K562 (cell line): ENCODE data around the gene B4GALNT4. TPM values are rescaled to one million over a fixed set of nuclear protein-coding genes. Genes with fewer than 3 reads are reported as not detected.

ENCODE experiments used
- ARID1B ChIP-seq: fragments of 450-650 bp; IDR thresholded peaks from 2 replicates; pipeline ENCODE4 v1.6.1; 2016; ENCODE audit warnings: antibody characterized with exemption, mild to moderate bottlenecking, inconsistent platforms
- CBFA2T3 ChIP-seq: fragments of 450-650 bp; IDR thresholded peaks from 2 replicates; pipeline ENCODE4 v1.6.1; 2017
- FIP1L1 ChIP-seq: fragments of 200-400 bp; formaldehyde crosslinking; IDR thresholded peaks from 2 replicates; pipeline ENCODE4 v1.6.1; 2018; ENCODE audit warnings: mild to moderate bottlenecking, low read depth, low read length; ENCODE audit not compliant: poor library complexity, severe bottlenecking
- HMGXB4 ChIP-seq: sonication (generic); formaldehyde crosslinking; IDR thresholded peaks from 2 replicates; pipeline ENCODE4 v1.8.1; 2023; ENCODE audit warnings: mild to moderate bottlenecking, missing genetic modification reagents
- HNRNPUL1 ChIP-seq: fragments of 200-400 bp; formaldehyde crosslinking; IDR thresholded peaks from 2 replicates; pipeline ENCODE4 v1.6.1; 2017; ENCODE audit warnings: low read length
- HOMEZ ChIP-seq: fragments of 250-450 bp; sonication (Bioruptor Pico); IDR thresholded peaks from 2 replicates; pipeline ENCODE4 v1.4.0; 2020; ENCODE audit warnings: mild to moderate bottlenecking, moderate library complexity
- MED1 ChIP-seq: sonication (generic); formaldehyde crosslinking; IDR thresholded peaks from 2 replicates; pipeline ENCODE4 v1.8.1; 2023; ENCODE audit warnings: missing genetic modification reagents, borderline replicate concordance
- MLX ChIP-seq, 2 experiments: fragments of 450-650 bp in 1 of 2; sonication (generic) in 1 of 2; formaldehyde crosslinking; conservative IDR thresholded peaks; 2 replicates each; pipeline versions ENCODE4 v1.4.0 to v1.8.1; 2020 to 2022; ENCODE audit warnings: mild to moderate bottlenecking in 1 of 2, missing genetic modification reagents in 1 of 2
- NFRKB ChIP-seq: fragments of 450-650 bp; IDR thresholded peaks from 2 replicates; pipeline ENCODE4 v1.6.1; 2016; ENCODE audit warnings: low read depth
- SAP30 ChIP-seq: fragments of 200-600 bp; sonication (generic); IDR thresholded peaks from 2 replicates; pipeline ENCODE4 v1.6.1; 2012; ENCODE audit warnings: borderline replicate concordance, low read depth, mild to moderate bottlenecking, moderate library complexity, low read length, control low read depth, inconsistent platforms; ENCODE audit not compliant: insufficient read depth, poor library complexity, severe bottlenecking
- SRSF9 ChIP-seq: fragments of 200-400 bp; formaldehyde crosslinking; IDR thresholded peaks from 2 replicates; pipeline ENCODE4 v1.6.1; 2017; ENCODE audit warnings: low read depth, low read length, borderline replicate concordance
- ZBTB5 ChIP-seq: fragments of 450-650 bp; IDR thresholded peaks from 2 replicates; pipeline ENCODE4 v1.6.1; 2017; ENCODE audit warnings: antibody characterized with exemption
- ZC3H8 ChIP-seq: fragments of 450-650 bp; IDR thresholded peaks from 2 replicates; pipeline ENCODE4 v1.6.1; 2017
- ZFX ChIP-seq: sonication (generic); formaldehyde crosslinking; IDR thresholded peaks from 2 replicates; pipeline ENCODE4 v1.8.0; 2022; ENCODE audit warnings: mild to moderate bottlenecking, missing genetic modification reagents, moderate library complexity
- ZNF175 ChIP-seq: fragments of 200-800 bp; sonication (Bioruptor generic); IDR thresholded peaks from 2 replicates; pipeline ENCODE4 v1.6.1; 2016; ENCODE audit warnings: low read depth, mild to moderate bottlenecking, missing genetic modification characterization, missing compliant biosample characterization
- ZNF3 ChIP-seq: fragments of 250-450 bp; sonication (Bioruptor Pico); IDR thresholded peaks from 2 replicates; pipeline ENCODE4 v1.5.0; 2021; ENCODE audit warnings: mild to moderate bottlenecking, moderate library complexity
- ZSCAN29 ChIP-seq: fragments of 450-650 bp; IDR thresholded peaks from 2 replicates; pipeline ENCODE4 v1.6.1; 2017
- polyA plus RNA-seq, 8 experiments: library from polyadenylated mRNA; depleted of rRNA in 4 of 8; stranded (reverse) in 5 of 8; unstranded in 3 of 8; fragments of >200 nt; fragmentation: Nextera tagmentation in 2 of 8; fragmentation: Illumina TruSeq in 1 of 8; extraction: Ambion mirVana in 2 of 8; extraction: Trizol in 1 of 8; gene quantifications; 2 replicates each; pipeline versions ENCODE4 v1.2.1 to v1.2.3, GENCODE V29; 2011 to 2014; ENCODE audit warnings: inconsistent platforms in 1 of 8, missing spikeins in 1 of 8
- total RNA-seq, 7 experiments: library from RNA; depleted of rRNA in 6 of 7; stranded (reverse); fragments of >200 nt in 6 of 7; fragmentation: Illumina TruSeq in 2 of 7; extraction: Trizol in 2 of 7; gene quantifications; 2 replicates each; pipeline versions ENCODE4 v1.2.1 to v1.2.3, GENCODE V29; 2011 to 2021; ENCODE audit warnings: low replicate concordance in 1 of 7
- TF ChIP-seq, protein P1 (sequence below): sonication (generic); formaldehyde crosslinking; IDR thresholded peaks from 2 replicates; pipeline ENCODE4 v1.8.0; 2023; ENCODE audit warnings: mild to moderate bottlenecking, missing genetic modification reagents
- TF ChIP-seq, protein P2 (sequence below): fragments of 250-450 bp; sonication (Bioruptor Pico); IDR thresholded peaks from 2 replicates; pipeline ENCODE4 v1.8.0; 2021; ENCODE audit warnings: borderline replicate concordance, mild to moderate bottlenecking, moderate library complexity; ENCODE audit not compliant: poor library complexity, severe bottlenecking

Gene B4GALNT4
- total and polyA plus RNA-seq, 9 of the 15 experiments (the other 6 are each of a cell fraction or from before 2014, with no cell fraction given) = 0.20 to 37.1 (median 10.8) TPM; not detected in 1

- TF ChIP-seq ZBTB5 = peak; percentile 69
- TF ChIP-seq, protein P1, sequence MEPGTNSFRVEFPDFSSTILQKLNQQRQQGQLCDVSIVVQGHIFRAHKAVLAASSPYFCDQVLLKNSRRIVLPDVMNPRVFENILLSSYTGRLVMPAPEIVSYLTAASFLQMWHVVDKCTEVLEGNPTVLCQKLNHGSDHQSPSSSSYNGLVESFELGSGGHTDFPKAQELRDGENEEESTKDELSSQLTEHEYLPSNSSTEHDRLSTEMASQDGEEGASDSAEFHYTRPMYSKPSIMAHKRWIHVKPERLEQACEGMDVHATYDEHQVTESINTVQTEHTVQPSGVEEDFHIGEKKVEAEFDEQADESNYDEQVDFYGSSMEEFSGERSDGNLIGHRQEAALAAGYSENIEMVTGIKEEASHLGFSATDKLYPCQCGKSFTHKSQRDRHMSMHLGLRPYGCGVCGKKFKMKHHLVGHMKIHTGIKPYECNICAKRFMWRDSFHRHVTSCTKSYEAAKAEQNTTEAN (CRISPR knock-in tag) = no peak
- no peak for TF ChIP-seq SRSF9
- TF ChIP-seq, protein P2, sequence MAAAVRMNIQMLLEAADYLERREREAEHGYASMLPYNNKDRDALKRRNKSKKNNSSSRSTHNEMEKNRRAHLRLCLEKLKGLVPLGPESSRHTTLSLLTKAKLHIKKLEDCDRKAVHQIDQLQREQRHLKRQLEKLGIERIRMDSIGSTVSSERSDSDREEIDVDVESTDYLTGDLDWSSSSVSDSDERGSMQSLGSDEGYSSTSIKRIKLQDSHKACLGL (CRISPR knock-in tag) = no peak
- no peak for TF ChIP-seq MED1 (CRISPR knock-in tag)
- TF ChIP-seq FIP1L1 = no peak
- no peak for TF ChIP-seq HNRNPUL1
- TF ChIP-seq SAP30 = no peak
- no peak for TF ChIP-seq ZFX (CRISPR knock-in tag)
- TF ChIP-seq ZC3H8 = peak; percentile 91
- TF ChIP-seq HMGXB4 (CRISPR knock-in tag) = no peak
- TF ChIP-seq MLX (CRISPR knock-in tag; conservative IDR thresholded peaks at IDR 0.05) = no peak
- peak; percentile 51; the same call in 1 of the 2 replicates for TF ChIP-seq ARID1B
- no peak for TF ChIP-seq CBFA2T3
- TF ChIP-seq ZSCAN29 = no peak
- no peak for TF ChIP-seq ZNF175 (CRISPR knock-in tag)
- TF ChIP-seq HOMEZ (CRISPR knock-in tag) = no peak
- peak; percentile 26; the same call in 1 of the 2 replicates for TF ChIP-seq NFRKB
- TF ChIP-seq ZNF3 (CRISPR knock-in tag) = no peak
Measured at GRCh38 chr11:340539-341512, 28.5 kb upstream of the B4GALNT4 start (continued).
